ENCODE results near the gene TDRD5.

TDRD5 gene

GRCh38 chr1:179591592-179592580 lies at the start of gene TDRD5:
TDRD5 (plus strand) TSS chr1:179591832; CDS start chr1:179592616, 784 bp downstream.
- no peak for FAIRE-seq

GRCh38 chr1:179545321-179545720 lies 46.3 kb upstream of the TDRD5 start:
- FAIRE-seq: no peak

GRCh38 chr1:179547021-179547535 lies 44.6 kb upstream of the TDRD5 start:
- FAIRE-seq: no peak

GRCh38 chr1:179548666-179549367 lies 42.8 kb upstream of the TDRD5 start:
- no peak for FAIRE-seq

- FAIRE-seq: no peak
Measured at GRCh38 chr1:179549368-179549700, 42.3 kb upstream of the TDRD5 start.

- FAIRE-seq: no peak
Measured at GRCh38 chr1:179550746-179551682, 40.6 kb upstream of the TDRD5 start.

GRCh38 chr1:179554427-179554826 lies 37.2 kb upstream of the TDRD5 start:
- FAIRE-seq: no peak

- no peak for FAIRE-seq
Measured at GRCh38 chr1:179558078-179558477, 33.6 kb upstream of the TDRD5 start.

- no peak for FAIRE-seq
Measured at GRCh38 chr1:179575497-179576314, 15.9 kb upstream of the TDRD5 start, which contains the start of gene NPHS2. NPHS2 (minus strand) TSS chr1:179575948; CDS start chr1:179575864, 84 bp downstream.

GRCh38 chr1:179576509-179576908 lies 15.1 kb upstream of the TDRD5 start:
- no peak for FAIRE-seq

- FAIRE-seq: no peak
Measured at GRCh38 chr1:179583771-179584320, 7.8 kb upstream of the TDRD5 start.

- no peak for FAIRE-seq
Measured at GRCh38 chr1:179586107-179586823, 5.4 kb upstream of the TDRD5 start.

- no peak for FAIRE-seq
Measured at GRCh38 chr1:179587336-179587735, 4.3 kb upstream of the TDRD5 start.

GRCh38 chr1:179588425-179589024 lies 3.1 kb upstream of the TDRD5 start:
- FAIRE-seq: no peak

- no peak for FAIRE-seq
Measured at GRCh38 chr1:179589509-179589908, 2.1 kb upstream of the TDRD5 start.

GRCh38 chr1:179590671-179591070 lies 961 bp upstream of the TDRD5 start:
- FAIRE-seq: no peak

GRCh38 chr1:179591253-179591591 lies 410 bp upstream of the TDRD5 start:
- no peak for FAIRE-seq

GRCh38 chr1:179598631-179599030 lies 7.0 kb downstream of the TDRD5 start:
- FAIRE-seq: peak; percentile 52

- peak; percentile 96 for FAIRE-seq
Measured at GRCh38 chr1:179599623-179600249, 8.1 kb downstream of the TDRD5 start.

GRCh38 chr1:179601093-179601492 lies 9.5 kb downstream of the TDRD5 start:
- FAIRE-seq: no peak
